ENCODE results near the gene PLA2G6.

DNA sequence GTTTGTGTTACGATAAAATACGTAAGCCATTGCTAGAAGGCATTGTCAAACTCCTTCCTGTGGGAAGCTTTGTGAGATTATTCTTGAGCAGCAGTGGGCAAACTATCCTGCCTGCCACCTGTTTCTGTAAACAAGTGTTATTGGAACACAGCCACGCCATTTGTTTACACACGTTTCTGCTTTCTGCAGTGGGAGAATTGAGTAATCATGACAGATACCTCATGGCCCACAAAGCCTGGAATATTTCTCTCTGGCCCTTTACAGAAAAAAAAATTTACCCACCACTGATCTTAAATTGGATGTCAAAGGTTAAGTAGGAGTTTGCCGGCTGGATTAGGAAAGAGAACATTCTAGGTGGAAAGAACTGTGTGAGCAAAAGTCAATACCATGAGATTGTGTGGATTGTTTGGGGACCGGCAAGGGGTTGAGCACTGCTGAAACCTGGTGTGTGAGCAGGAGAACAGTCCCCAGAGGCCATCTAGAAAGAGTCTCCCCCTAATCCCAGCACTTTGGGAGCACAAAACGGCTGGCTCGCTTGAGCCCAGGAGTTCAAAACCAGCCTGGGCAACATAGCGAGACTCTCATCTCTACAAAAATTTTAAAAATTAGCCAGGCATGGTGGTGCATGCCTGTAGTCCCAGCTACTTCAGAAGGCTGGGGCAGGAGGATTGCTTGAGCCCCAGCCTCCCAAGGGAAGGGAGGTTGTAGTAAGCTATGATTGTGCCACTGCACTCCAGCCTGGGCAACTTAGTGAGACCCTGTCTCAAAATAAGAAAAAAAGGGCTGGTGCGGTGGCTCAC is 6.0 kb upstream of the PLA2G6 start:
- TF ChIP-seq, protein P1, sequence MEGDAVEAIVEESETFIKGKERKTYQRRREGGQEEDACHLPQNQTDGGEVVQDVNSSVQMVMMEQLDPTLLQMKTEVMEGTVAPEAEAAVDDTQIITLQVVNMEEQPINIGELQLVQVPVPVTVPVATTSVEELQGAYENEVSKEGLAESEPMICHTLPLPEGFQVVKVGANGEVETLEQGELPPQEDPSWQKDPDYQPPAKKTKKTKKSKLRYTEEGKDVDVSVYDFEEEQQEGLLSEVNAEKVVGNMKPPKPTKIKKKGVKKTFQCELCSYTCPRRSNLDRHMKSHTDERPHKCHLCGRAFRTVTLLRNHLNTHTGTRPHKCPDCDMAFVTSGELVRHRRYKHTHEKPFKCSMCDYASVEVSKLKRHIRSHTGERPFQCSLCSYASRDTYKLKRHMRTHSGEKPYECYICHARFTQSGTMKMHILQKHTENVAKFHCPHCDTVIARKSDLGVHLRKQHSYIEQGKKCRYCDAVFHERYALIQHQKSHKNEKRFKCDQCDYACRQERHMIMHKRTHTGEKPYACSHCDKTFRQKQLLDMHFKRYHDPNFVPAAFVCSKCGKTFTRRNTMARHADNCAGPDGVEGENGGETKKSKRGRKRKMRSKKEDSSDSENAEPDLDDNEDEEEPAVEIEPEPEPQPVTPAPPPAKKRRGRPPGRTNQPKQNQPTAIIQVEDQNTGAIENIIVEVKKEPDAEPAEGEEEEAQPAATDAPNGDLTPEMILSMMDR (IDR thresholded peaks at IDR 0.05; ENCODE audit: borderline replicate concordance, extremely low read depth, low read length, poor library complexity, severe bottlenecking): no peak
- TF ChIP-seq EZH2 (IDR thresholded peaks at IDR 0.05; ENCODE audit: borderline replicate concordance, low read depth, low read length, severe bottlenecking): no peak
